PC-3 (cell line): ENCODE measurements around the gene ZNF324B. TPM values are rescaled to one million over a fixed set of nuclear protein-coding genes. Genes with fewer than 3 reads are reported as not detected.
A peak's percentile ranks its signal among the peaks of the same experiment; 100 is the strongest.
"Not testable (repeated sequence)": the region's sequence is repeated elsewhere in the genome, so short reads cannot be mapped to it uniquely, and the experiment has no call there.

Source experiments
- ATAC-seq: fragments of 200-7000 bp; cut with Tn5 transposase; 2 replicates; pipeline ENCODE4 v1.9.1; 2020; ENCODE audit warnings: mild to moderate bottlenecking, moderate library complexity
- BruUV-seq: library from RNA; stranded (reverse); fragments of 400-500 nt; replicated peaks from 2 replicates; lab custom pipeline; 2021; lab: Mats Ljungman, UMichigan
- CTCF ChIA-PET: fragments of 300-600 bp; sonication (Branson Sonifier 250); formaldehyde crosslinking; loops from one replicate; lab custom pipeline; 2022; ENCODE audit warnings: antibody characterized with exemption; lab: Charles Lee
- POLR2A ChIA-PET: fragments of 300-600 bp; sonication (Branson Sonifier 250); formaldehyde crosslinking; loops from one replicate; lab custom pipeline; 2022; ENCODE audit warnings: antibody characterized with exemption; ENCODE audit not compliant: unreplicated experiment; lab: Charles Lee
- DNase-seq: peaks from one replicate; pipeline ENCODE4 v3.0.0-alpha.2; 2015
- H2AFZ ChIP-seq: fragments of 300-600 bp; sonication (generic); 2 replicates; pipeline ENCODE4 v1.6.0; 2016; ENCODE audit warnings: antibody characterized with exemption, low read length
- H3F3A ChIP-seq: fragments of 300-600 bp; sonication (generic); one replicate; pipeline ENCODE4 v1.6.0; 2017; ENCODE audit warnings: antibody characterized with exemption, low read length, control low read depth, mild to moderate bottlenecking; ENCODE audit not compliant: unreplicated experiment
- H3K27ac ChIP-seq: fragments of 300-600 bp; sonication (generic); 2 replicates; pipeline ENCODE4 v1.5.1; 2016; ENCODE audit warnings: mild to moderate bottlenecking, low read length
- H3K27me3 ChIP-seq: fragments of 300-600 bp; sonication (generic); 2 replicates; pipeline ENCODE4 v1.6.1; 2016; ENCODE audit warnings: low read length, mixed read lengths
- H3K36me3 ChIP-seq: fragments of 300-600 bp; sonication (generic); 2 replicates; pipeline ENCODE4 v1.6.1; 2016; ENCODE audit warnings: low read depth, mixed run types, low read length, mixed read lengths
- H3K4me1 ChIP-seq: fragments of 300-600 bp; sonication (generic); 2 replicates; pipeline ENCODE4 v1.5.1; 2016; ENCODE audit warnings: low read length; ENCODE audit not compliant: insufficient read depth
- H3K4me2 ChIP-seq: fragments of 300-600 bp; sonication (generic); 2 replicates; pipeline ENCODE4 v1.6.0; 2016; ENCODE audit warnings: low read length
- H3K4me3 ChIP-seq: fragments of 300-600 bp; sonication (generic); 2 replicates; pipeline ENCODE4 v1.5.1; 2016; ENCODE audit warnings: mild to moderate bottlenecking, low read length, mixed read lengths
- H3K79me2 ChIP-seq: fragments of 300-600 bp; sonication (generic); 2 replicates; pipeline ENCODE4 v1.6.1; 2017; ENCODE audit warnings: low read length, mixed read lengths
- H3K9ac ChIP-seq: fragments of 300-600 bp; sonication (generic); 2 replicates; pipeline ENCODE4 v1.6.0; 2016; ENCODE audit warnings: mild to moderate bottlenecking, low read length
- H3K9me2 ChIP-seq: fragments of 300-600 bp; sonication (generic); replicated peaks from 2 replicates; pipeline ENCODE4 v1.6.1; 2016; ENCODE audit warnings: mixed run types, low read length, mixed read lengths
- H3K9me3 ChIP-seq: fragments of 300-600 bp; sonication (generic); 2 replicates; pipeline ENCODE4 v1.6.1; 2016; ENCODE audit warnings: low read length, mixed read lengths
- H4K20me1 ChIP-seq: fragments of 300-600 bp; sonication (generic); 2 replicates; pipeline ENCODE4 v1.6.1; 2016; ENCODE audit warnings: low read length, mixed read lengths
- CTCF ChIP-seq: fragments of 300-600 bp; sonication (generic); conservative IDR thresholded peaks from 2 replicates; pipeline ENCODE4 v1.5.1; 2017; ENCODE audit warnings: antibody characterized with exemption, low read depth, mild to moderate bottlenecking, low read length
- EZH2 ChIP-seq: fragments of 300-600 bp; sonication (generic); IDR thresholded peaks from one replicate; pipeline ENCODE4 v1.6.1; 2017; ENCODE audit warnings: antibody characterized with exemption, mild to moderate bottlenecking, low read length; ENCODE audit not compliant: unreplicated experiment
- EZH2phosphoT487 ChIP-seq: fragments of 300-600 bp; sonication (generic); IDR thresholded peaks from 2 replicates; pipeline ENCODE4 v1.6.1; 2018; ENCODE audit warnings: mild to moderate bottlenecking, antibody characterized with exemption, low read length, borderline replicate concordance
- intact Hi-C: fragments of 100-400 bp; cut with micrococcal nuclease; formaldehyde crosslinking; loops from 2 replicates; pipeline ENCODE4 v1.9.0; 2023
- total RNA-seq: library from RNA; depleted of rRNA; stranded (reverse); fragments of >200 nt; gene quantifications from 2 replicates; pipeline ENCODE4 v1.2.3, GENCODE V29; 2014

ZNF324B gene
- total RNA-seq, 1 experiment from 2014 or later: 11.2 TPM

GRCh38 chr19:58480831-58481230, 29.4 kb downstream of the ZNF324B start:
- peaks cover 4% of the 10 kb centered on the region; the same call in 1 of the 2 replicates for H3K36me3 ChIP-seq
- H3F3A ChIP-seq: no peaks in the 10 kb centered on the region
- no peaks in the 10 kb centered on the region for H3K79me2 ChIP-seq
- intact Hi-C loops: no loop called here
- no peak overlapping the region for H3K9ac ChIP-seq
- TF ChIP-seq EZH2phosphoT487 (no peak), CTCF (no peak), EZH2 (no peak)
- no peak for ATAC-seq
- no peaks in the 10 kb centered on the region for H3K27me3 ChIP-seq
- ChIA-PET POLR2A (no interaction called here), CTCF (no interaction called here)
- H3K9me2 ChIP-seq: no peaks in the 10 kb centered on the region
- H3K9me3 ChIP-seq: no peaks in the 10 kb centered on the region
- no peak overlapping the region for H3K4me2 ChIP-seq
- no peak for DNase-seq
- H3K4me1 ChIP-seq: peaks cover 8% of the 10 kb centered on the region
- no peak overlapping the region for H2AFZ ChIP-seq
- no TSS peak for BruUV-seq
- no peak overlapping the region for H3K27ac ChIP-seq
- H3K4me3 ChIP-seq: no peak overlapping the region
- no peaks in the 10 kb centered on the region for H4K20me1 ChIP-seq

- TF ChIP-seq CTCF (no peak), EZH2phosphoT487 (no peak), EZH2 (no peak)
- Histone ChIP-seq H3K9ac (no peak overlapping the region), H3K27ac (no peak overlapping the region), H4K20me1 (no peaks in the 10 kb centered on the region), H3K4me1 (no peaks in the 10 kb centered on the region), H3K36me3 (peaks cover 4% of the 10 kb centered on the region; the same call in 1 of the 2 replicates), H3K9me2 (no peaks in the 10 kb centered on the region), H3F3A (no peaks in the 10 kb centered on the region), H3K4me3 (no peak overlapping the region), H3K9me3 (no peaks in the 10 kb centered on the region), H3K4me2 (no peak overlapping the region), H3K79me2 (no peaks in the 10 kb centered on the region), H3K27me3 (no peaks in the 10 kb centered on the region), H2AFZ (no peak overlapping the region)
- ATAC-seq (no peak), DNase-seq (no peak)
- ChIA-PET POLR2A (no interaction called here), CTCF (no interaction called here)
- BruUV-seq: no TSS peak
- intact Hi-C loops: no loop called here
These were observed 30.9 kb downstream of the ZNF324B start for GRCh38 chr19:58482372-58482771.

- POLR2A ChIA-PET: no interaction called here
- H3K36me3 ChIP-seq: peaks cover 4% of the 10 kb centered on the region; the same call in 1 of the 2 replicates
These were observed 32.4 kb downstream of the ZNF324B start for GRCh38 chr19:58483776-58484175.

GRCh38 chr19:58484349-58484748, 32.9 kb downstream of the ZNF324B start:
- H3K4me2 ChIP-seq, H3K79me2 ChIP-seq, H3K9ac ChIP-seq, H3K27ac ChIP-seq, H2AFZ ChIP-seq, H3K27me3 ChIP-seq, BruUV-seq, H3K4me1 ChIP-seq, H3K4me3 ChIP-seq, CTCF ChIA-PET, H4K20me1 ChIP-seq, DNase-seq, H3K36me3 ChIP-seq, H3F3A ChIP-seq, intact Hi-C loops, H3K9me2 ChIP-seq, H3K9me3 ChIP-seq: not testable (repeated sequence)
- peak; percentile 28; the same call in 1 of the 2 replicates for ATAC-seq
- POLR2A ChIA-PET: interaction anchor here (0.6 kb wide), 1 partner anchor 91 kb away, joined by 8 read pairs; no protein-coding TSS in a partner anchor

More at GRCh38 chr19:58483776-58484175, 32.4 kb downstream of the ZNF324B start:
- Histone ChIP-seq H3K27me3 (no peaks in the 10 kb centered on the region), H2AFZ (no peak overlapping the region), H3K9me2 (no peaks in the 10 kb centered on the region), H3K27ac (no peak overlapping the region), H3K9ac (no peak overlapping the region), H3K4me3 (no peak overlapping the region), H3K79me2 (no peaks in the 10 kb centered on the region), H3K4me2 (no peak overlapping the region), H4K20me1 (no peaks in the 10 kb centered on the region), H3K9me3 (no peaks in the 10 kb centered on the region), H3F3A (no peaks in the 10 kb centered on the region), H3K4me1 (no peaks in the 10 kb centered on the region)
- ATAC-seq (peak; percentile 56), DNase-seq (no peak)
- CTCF ChIA-PET: no interaction called here
- BruUV-seq: no TSS peak
- intact Hi-C loops: no loop called here
- TF ChIP-seq EZH2phosphoT487: no peak
- no peak for TF ChIP-seq EZH2
- TF ChIP-seq CTCF: no peak
